Measurements from ENCODE around the gene L3MBTL2.

DNA sequence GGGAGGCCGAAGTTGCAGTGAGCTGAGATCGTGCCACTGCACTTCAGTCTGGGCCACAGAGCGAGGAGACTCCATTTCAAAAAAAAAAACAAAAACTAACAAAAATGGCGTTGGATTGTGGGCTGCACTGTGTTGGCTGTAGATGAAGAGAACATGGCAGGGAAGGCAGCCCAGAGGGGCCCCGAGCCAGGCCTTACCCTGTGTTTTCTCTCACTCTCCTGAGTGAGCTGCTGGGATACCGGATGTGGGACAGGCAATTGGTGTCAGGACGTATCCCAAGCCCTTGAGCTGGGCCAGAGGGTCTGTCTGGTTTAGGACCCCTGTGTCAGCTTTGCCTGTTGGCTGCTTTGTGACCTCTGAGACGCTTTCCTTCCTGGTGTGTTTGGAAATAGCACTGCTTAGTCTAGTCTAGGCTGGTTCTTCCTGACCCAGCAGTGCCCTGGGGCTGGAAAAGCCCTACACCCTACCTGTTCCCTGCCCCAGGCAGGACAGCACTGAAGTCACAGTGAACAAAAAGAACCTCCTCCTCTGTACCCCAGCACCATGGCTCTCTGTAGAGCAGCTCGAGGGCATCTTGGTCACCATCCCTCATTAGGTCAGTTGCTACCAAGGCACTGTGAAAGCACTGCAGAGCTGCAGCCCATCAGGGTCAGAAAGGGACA, 17.9 kb downstream of the L3MBTL2 start:
- TF ChIP-seq POLR2AphosphoS5 (IDR thresholded peaks at IDR 0.05) (no peak), POLR2A (IDR thresholded peaks at IDR 0.05) (no peak), EP300 (IDR thresholded peaks at IDR 0.05; ENCODE audit: low read depth) (no peak)
- TF ChIP-seq, protein P1, sequence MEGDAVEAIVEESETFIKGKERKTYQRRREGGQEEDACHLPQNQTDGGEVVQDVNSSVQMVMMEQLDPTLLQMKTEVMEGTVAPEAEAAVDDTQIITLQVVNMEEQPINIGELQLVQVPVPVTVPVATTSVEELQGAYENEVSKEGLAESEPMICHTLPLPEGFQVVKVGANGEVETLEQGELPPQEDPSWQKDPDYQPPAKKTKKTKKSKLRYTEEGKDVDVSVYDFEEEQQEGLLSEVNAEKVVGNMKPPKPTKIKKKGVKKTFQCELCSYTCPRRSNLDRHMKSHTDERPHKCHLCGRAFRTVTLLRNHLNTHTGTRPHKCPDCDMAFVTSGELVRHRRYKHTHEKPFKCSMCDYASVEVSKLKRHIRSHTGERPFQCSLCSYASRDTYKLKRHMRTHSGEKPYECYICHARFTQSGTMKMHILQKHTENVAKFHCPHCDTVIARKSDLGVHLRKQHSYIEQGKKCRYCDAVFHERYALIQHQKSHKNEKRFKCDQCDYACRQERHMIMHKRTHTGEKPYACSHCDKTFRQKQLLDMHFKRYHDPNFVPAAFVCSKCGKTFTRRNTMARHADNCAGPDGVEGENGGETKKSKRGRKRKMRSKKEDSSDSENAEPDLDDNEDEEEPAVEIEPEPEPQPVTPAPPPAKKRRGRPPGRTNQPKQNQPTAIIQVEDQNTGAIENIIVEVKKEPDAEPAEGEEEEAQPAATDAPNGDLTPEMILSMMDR (IDR thresholded peaks at IDR 0.05): no peak

Data from transverse colon (tissue), 4 donors.